Measurements from ENCODE around the gene RAB42.

Gene RAB42

DNA sequence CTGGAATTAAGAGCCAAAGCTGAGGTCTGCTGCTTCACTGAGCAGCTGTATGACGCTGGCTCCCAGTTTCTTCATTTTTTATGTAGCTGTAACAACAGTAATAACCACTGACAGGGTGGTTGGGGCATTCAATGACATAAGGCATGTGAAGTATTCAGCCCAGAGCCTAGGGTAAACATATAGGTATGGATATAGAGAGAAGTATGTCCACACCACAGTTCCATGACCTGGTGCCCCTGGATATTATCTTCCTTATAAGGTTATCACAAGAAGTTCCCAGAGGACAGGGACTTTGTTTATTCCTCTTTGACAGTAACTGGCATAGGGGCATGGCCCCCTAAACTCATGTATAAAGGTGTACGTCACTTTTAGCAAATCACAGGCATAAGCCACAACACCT, 14.7 kb downstream of the RAB42 start:
- H3K36me3 ChIP-seq (ENCODE audit: control insufficient read depth, insufficient read depth, low read length): peaks cover 20% of the 10 kb centered on the region
- TF ChIP-seq, protein P1, sequence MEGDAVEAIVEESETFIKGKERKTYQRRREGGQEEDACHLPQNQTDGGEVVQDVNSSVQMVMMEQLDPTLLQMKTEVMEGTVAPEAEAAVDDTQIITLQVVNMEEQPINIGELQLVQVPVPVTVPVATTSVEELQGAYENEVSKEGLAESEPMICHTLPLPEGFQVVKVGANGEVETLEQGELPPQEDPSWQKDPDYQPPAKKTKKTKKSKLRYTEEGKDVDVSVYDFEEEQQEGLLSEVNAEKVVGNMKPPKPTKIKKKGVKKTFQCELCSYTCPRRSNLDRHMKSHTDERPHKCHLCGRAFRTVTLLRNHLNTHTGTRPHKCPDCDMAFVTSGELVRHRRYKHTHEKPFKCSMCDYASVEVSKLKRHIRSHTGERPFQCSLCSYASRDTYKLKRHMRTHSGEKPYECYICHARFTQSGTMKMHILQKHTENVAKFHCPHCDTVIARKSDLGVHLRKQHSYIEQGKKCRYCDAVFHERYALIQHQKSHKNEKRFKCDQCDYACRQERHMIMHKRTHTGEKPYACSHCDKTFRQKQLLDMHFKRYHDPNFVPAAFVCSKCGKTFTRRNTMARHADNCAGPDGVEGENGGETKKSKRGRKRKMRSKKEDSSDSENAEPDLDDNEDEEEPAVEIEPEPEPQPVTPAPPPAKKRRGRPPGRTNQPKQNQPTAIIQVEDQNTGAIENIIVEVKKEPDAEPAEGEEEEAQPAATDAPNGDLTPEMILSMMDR (IDR thresholded peaks at IDR 0.05; ENCODE audit: insufficient read depth, low read length, poor library complexity, severe bottlenecking): no peak

DNA sequence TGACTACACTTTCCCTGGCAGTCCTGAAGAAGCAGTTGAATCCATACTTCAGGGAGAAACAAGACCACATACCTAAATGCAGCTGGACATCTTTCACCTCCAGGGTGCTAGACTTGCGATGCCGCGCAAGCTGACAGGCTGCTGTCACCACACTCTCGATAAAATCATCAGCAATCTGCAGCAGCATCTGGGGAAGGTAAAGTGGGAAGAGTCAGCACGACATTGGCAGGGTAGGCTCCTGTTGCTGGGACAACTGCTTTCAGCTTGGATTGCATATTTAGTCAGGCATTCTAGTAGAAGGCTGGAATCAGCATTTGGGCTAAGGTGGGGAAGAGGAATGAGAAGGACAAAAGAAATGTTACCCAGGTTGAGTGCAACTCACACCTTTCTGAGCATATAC, 21.1 kb downstream of the RAB42 start:
- H3K27me3 ChIP-seq (replicated peaks; ENCODE audit: control insufficient read depth, insufficient read depth, low read length): no peaks in the 10 kb centered on the region
- TF ChIP-seq, protein P1 (IDR thresholded peaks at IDR 0.05; ENCODE audit: insufficient read depth, low read length, poor library complexity, severe bottlenecking): no peak
- no peak overlapping the region for H3K4me3 ChIP-seq (replicated peaks; ENCODE audit: low read depth, low read length)
- no peak for DNase-seq (ENCODE audit: extremely low read depth, insufficient read length)
- peaks cover 12% of the 10 kb centered on the region for H3K36me3 ChIP-seq (ENCODE audit: control insufficient read depth, insufficient read depth, low read length)

More for the DNA sequence above, 14.7 kb downstream of the RAB42 start:
- DNase-seq (ENCODE audit: extremely low read depth, insufficient read length): no peak
- Histone ChIP-seq H3K27me3 (replicated peaks; ENCODE audit: control insufficient read depth, insufficient read depth, low read length) (no peaks in the 10 kb centered on the region), H3K4me3 (replicated peaks; ENCODE audit: low read depth, low read length) (no peak overlapping the region)

DNA sequence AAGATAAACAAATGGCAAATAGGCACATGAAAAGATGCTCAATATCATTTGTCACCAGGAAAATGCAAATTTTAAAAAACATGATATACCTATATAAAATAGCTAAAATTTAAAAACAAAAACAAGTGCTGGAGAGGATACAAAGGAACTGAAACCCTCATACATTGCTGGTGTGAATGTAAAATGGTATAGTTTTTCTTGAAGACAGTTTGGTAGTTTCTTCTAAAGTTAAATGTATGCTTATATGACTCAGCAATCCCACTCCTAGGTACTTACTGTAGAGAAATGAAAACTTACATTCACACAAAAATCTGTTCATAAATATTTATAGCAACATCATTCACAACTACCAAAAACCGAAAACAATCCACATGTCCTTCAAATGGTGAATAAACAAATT, 39.6 kb downstream of the RAB42 start:
- H3K36me3 ChIP-seq (ENCODE audit: control insufficient read depth, insufficient read depth, low read length): no peaks in the 10 kb centered on the region; the same call in 1 of the 2 replicates
- DNase-seq (ENCODE audit: extremely low read depth, insufficient read length): peak; percentile 23
- TF ChIP-seq, protein P1 (IDR thresholded peaks at IDR 0.05; ENCODE audit: insufficient read depth, low read length, poor library complexity, severe bottlenecking): no peak

DNA sequence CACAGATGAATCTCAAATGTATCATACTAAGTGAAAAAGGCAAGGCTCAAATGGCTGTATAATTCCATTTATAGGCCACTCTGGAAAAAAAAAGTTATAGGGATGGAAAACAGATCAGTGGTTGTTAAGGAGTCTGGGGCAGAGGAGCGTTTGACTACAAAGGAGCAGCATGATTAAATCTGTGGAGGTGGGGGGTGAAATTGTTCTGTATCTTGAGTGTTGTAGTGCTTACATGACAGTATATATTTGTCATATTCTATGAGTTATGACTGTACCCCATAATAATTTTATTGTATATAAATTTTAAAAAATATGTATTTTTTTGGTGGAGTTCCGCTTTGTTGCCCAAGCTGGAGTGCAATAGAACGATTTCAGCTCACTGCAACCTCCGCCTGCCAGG, 40.5 kb downstream of the RAB42 start:
- DNase-seq (ENCODE audit: extremely low read depth, insufficient read length): no peak

More for the DNA sequence above, 39.6 kb downstream of the RAB42 start:
- Histone ChIP-seq H3K27me3 (replicated peaks; ENCODE audit: control insufficient read depth, insufficient read depth, low read length) (no peaks in the 10 kb centered on the region), H3K4me3 (replicated peaks; ENCODE audit: low read depth, low read length) (no peak overlapping the region)

DNA sequence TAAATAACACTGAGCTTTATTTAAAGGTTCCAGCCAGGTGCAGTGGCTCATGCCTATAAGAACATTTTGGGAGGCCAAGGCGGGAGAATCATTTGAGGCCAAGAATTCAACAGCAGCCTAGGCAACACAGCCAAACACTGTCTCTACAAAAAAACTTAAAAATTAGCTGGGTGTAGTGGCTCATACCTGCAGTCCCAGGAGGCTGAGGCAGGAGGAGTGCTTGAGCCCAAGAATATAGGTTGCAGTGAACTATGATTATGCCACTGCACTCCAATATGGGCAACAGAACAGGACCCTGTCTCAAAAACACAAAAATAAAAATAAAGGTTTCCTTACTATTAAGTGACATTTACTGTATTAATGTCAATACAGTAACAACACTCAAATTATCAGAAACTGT, 48.7 kb downstream of the RAB42 start:
- no peaks in the 10 kb centered on the region for H3K36me3 ChIP-seq (ENCODE audit: control insufficient read depth, insufficient read depth, low read length)
- TF ChIP-seq, protein P1 (IDR thresholded peaks at IDR 0.05; ENCODE audit: insufficient read depth, low read length, poor library complexity, severe bottlenecking): peak; percentile 47
- no peak for DNase-seq (ENCODE audit: extremely low read depth, insufficient read length)
- H3K4me3 ChIP-seq (replicated peaks; ENCODE audit: low read depth, low read length): no peak overlapping the region
- no peaks in the 10 kb centered on the region for H3K27me3 ChIP-seq (replicated peaks; ENCODE audit: control insufficient read depth, insufficient read depth, low read length)

More for the DNA sequence above, 40.5 kb downstream of the RAB42 start:
- Histone ChIP-seq H3K27me3 (replicated peaks; ENCODE audit: control insufficient read depth, insufficient read depth, low read length) (no peaks in the 10 kb centered on the region), H3K36me3 (ENCODE audit: control insufficient read depth, insufficient read depth, low read length) (no peaks in the 10 kb centered on the region; the same call in 1 of the 2 replicates), H3K4me3 (replicated peaks; ENCODE audit: low read depth, low read length) (no peak overlapping the region)
- TF ChIP-seq, protein P1 (IDR thresholded peaks at IDR 0.05; ENCODE audit: insufficient read depth, low read length, poor library complexity, severe bottlenecking): no peak

All from GM06990 (cell line).